Measurements from ENCODE around the gene WWOX. TPM values are rescaled to one million over a fixed set of nuclear protein-coding genes. Genes with fewer than 3 reads are reported as not detected.

WWOX gene
- total and polyA plus RNA-seq, 2 donors (not counting 3 experiments of a cell fraction or from before 2014, with no cell fraction given): 6.2 to 12.5 TPM

- dilution Hi-C loops (cut with MboI; ENCODE audit: extremely low pct_ligation_motif_present, low sequenced_read_pairs): no loop called here
- Histone ChIP-seq H3K4me1 (ENCODE audit: control insufficient read depth, extremely low read depth, insufficient read depth, low read length) (no peaks in the 10 kb centered on the region), H3K27me3 (ENCODE audit: control insufficient read depth in 2 of 2, insufficient read depth in 2 of 2, low read length in 2 of 2) (no peaks in the 10 kb centered on the region), H4K20me1 (replicated peaks; ENCODE audit: control insufficient read depth, extremely low read depth, insufficient read depth, low read length) (no peaks in the 10 kb centered on the region), H3K4me2 (ENCODE audit: insufficient read depth, low read length) (no peak overlapping the region), H3K9ac (replicated peaks; ENCODE audit: extremely low read depth, insufficient read depth, low read length) (no peak overlapping the region), H3K4me3 (replicated peaks in 1 of 3; ENCODE audit: insufficient read depth in 1 of 3, low read depth in 1 of 3, low read length in 3 of 3) (no peak overlapping the region), H3K27ac (ENCODE audit: insufficient read depth, low read depth, low read length) (no peak overlapping the region), H2AFZ (ENCODE audit: low read depth, low read length) (no peak overlapping the region), H3K36me3 (ENCODE audit: control insufficient read depth in 2 of 2, extremely low read depth in 1 of 2, insufficient read depth in 2 of 2, low read length in 2 of 2) (no peaks in the 10 kb centered on the region), H3K9me3 (replicated peaks; ENCODE audit: control insufficient read depth, insufficient read depth, low read length) (peaks cover 2% of the 10 kb centered on the region), H3K79me2 (ENCODE audit: control insufficient read depth, insufficient read depth, low read length) (no peaks in the 10 kb centered on the region), H3K9me1 (replicated peaks; ENCODE audit: control insufficient read depth, extremely low read depth, insufficient read depth, low read length) (no peaks in the 10 kb centered on the region)
- no peak for FAIRE-seq
- no peak for DNase-seq (ENCODE audit: low read depth, low spot score)
- CTCF ChIA-PET: no interaction called here
- TF ChIP-seq FOS (IDR thresholded peaks at IDR 0.05; ENCODE audit: borderline replicate concordance, insufficient read depth, low read length): no peak
- intact Hi-C loops (cut with micrococcal nuclease): no loop called here
- BruUV-seq (replicated peaks): no TSS peak
- POLR2A ChIA-PET: no interaction called here
Observed at GRCh38 chr16:78480588-78480987, 381.1 kb downstream of the WWOX start.

GRCh38 chr16:78483124-78483992 lies 383.9 kb downstream of the WWOX start:
- Histone ChIP-seq H3K4me3 (replicated peaks in 1 of 3; ENCODE audit: insufficient read depth in 1 of 3, low read depth in 1 of 3, low read length in 3 of 3) (no peak overlapping the region), H3K4me1 (ENCODE audit: control insufficient read depth, extremely low read depth, insufficient read depth, low read length) (no peaks in the 10 kb centered on the region), H3K9ac (replicated peaks; ENCODE audit: extremely low read depth, insufficient read depth, low read length) (no peak overlapping the region), H2AFZ (ENCODE audit: low read depth, low read length) (no peak overlapping the region), H3K36me3 (ENCODE audit: control insufficient read depth in 2 of 2, extremely low read depth in 1 of 2, insufficient read depth in 2 of 2, low read length in 2 of 2) (no peaks in the 10 kb centered on the region), H3K79me2 (ENCODE audit: control insufficient read depth, insufficient read depth, low read length) (no peaks in the 10 kb centered on the region), H3K4me2 (ENCODE audit: insufficient read depth, low read length) (no peak overlapping the region), H3K27me3 (ENCODE audit: control insufficient read depth in 2 of 2, insufficient read depth in 2 of 2, low read length in 2 of 2) (no peaks in the 10 kb centered on the region), H4K20me1 (replicated peaks; ENCODE audit: control insufficient read depth, extremely low read depth, insufficient read depth, low read length) (no peaks in the 10 kb centered on the region), H3K27ac (ENCODE audit: insufficient read depth, low read depth, low read length) (no peak overlapping the region), H3K9me3 (replicated peaks; ENCODE audit: control insufficient read depth, insufficient read depth, low read length) (peaks cover 2% of the 10 kb centered on the region), H3K9me1 (replicated peaks; ENCODE audit: control insufficient read depth, extremely low read depth, insufficient read depth, low read length) (no peaks in the 10 kb centered on the region)
- dilution Hi-C loops (cut with MboI; ENCODE audit: extremely low pct_ligation_motif_present, low sequenced_read_pairs) (no loop called here), intact Hi-C loops (cut with micrococcal nuclease) (no loop called here)
- no peak for TF ChIP-seq GATA2 (IDR thresholded peaks at IDR 0.05; ENCODE audit: insufficient read depth, insufficient read length, low read depth, low read length)
- TF ChIP-seq JUN (IDR thresholded peaks at IDR 0.05; ENCODE audit: borderline replicate concordance, insufficient read depth, insufficient read length, low read depth): no peak
- no peak for TF ChIP-seq MYC (IDR thresholded peaks at IDR 0.05; ENCODE audit: low read depth, low read length)
- no peak for TF ChIP-seq CTCF (IDR thresholded peaks at IDR 0.05; ENCODE audit: extremely low read depth in 1 of 2, insufficient read depth in 1 of 2, low read depth in 1 of 2, low read length in 2 of 2)
- no peak for TF ChIP-seq FOS (IDR thresholded peaks at IDR 0.05; ENCODE audit: borderline replicate concordance, insufficient read depth, low read length)
- TF ChIP-seq MAX (IDR thresholded peaks at IDR 0.05; ENCODE audit: insufficient read depth, insufficient read length): no peak
- TF ChIP-seq EZH2 (IDR thresholded peaks at IDR 0.05; ENCODE audit: borderline replicate concordance, low read depth, low read length, severe bottlenecking): no peak
- no peak for TF ChIP-seq POLR2A (IDR thresholded peaks at IDR 0.05; ENCODE audit: low read depth, low read length)
- TF ChIP-seq POLR2AphosphoS5 (IDR thresholded peaks at IDR 0.05; ENCODE audit: insufficient read depth, low read depth, low read length): no peak
- POLR2A ChIA-PET: no interaction called here
- no TSS peak for BruUV-seq (replicated peaks)
- DNase-seq (ENCODE audit: low read depth, low spot score): no peak
- FAIRE-seq: no peak
- CTCF ChIA-PET: no interaction called here
